Gastrocnemius medialis (tissue), 4 donors: ENCODE results near the gene FCGR3A. TPM values are rescaled to one million over a fixed set of nuclear protein-coding genes. Genes with fewer than 3 reads are reported as not detected.
"Not testable (repeated sequence)": the region's sequence is repeated elsewhere in the genome, so short reads cannot be mapped to it uniquely, and the experiment has no call there.

Source experiments
- ATAC-seq, 2 donors: fragments of 150-250 bp; one replicate each; pipeline ENCODE4 v1.9.1; 2016
- DNase-seq, 2 donors: peaks; one replicate each; pipeline ENCODE4 v3.0.0-alpha.2; 2019
- H3K27ac ChIP-seq, 4 donors: fragments of 200-600 bp; sonication (generic); 1 replicate in 1 of 4; 2 replicates in 3 of 4; pipeline ENCODE4 v1.5.1; 2016 to 2018; ENCODE audit warnings: mild to moderate bottlenecking in 2 of 4, moderate library complexity in 1 of 4
- H3K27me3 ChIP-seq, 3 donors: fragments of 200-600 bp; sonication (generic) in 2 of 3; 1 replicate in 1 of 3; 2 replicates in 2 of 3; pipeline versions ENCODE4 v1.5.1 to v1.6.0; 2016 to 2019; ENCODE audit warnings: mild to moderate bottlenecking in 1 of 3, moderate library complexity in 1 of 3
- H3K36me3 ChIP-seq, 2 donors: fragments of 200-600 bp; sonication (generic) in 1 of 2; one replicate each; pipeline ENCODE4 v1.5.1; 2017 to 2018
- H3K4me1 ChIP-seq, 2 donors: fragments of 200-600 bp; sonication (generic) in 1 of 2; one replicate each; pipeline ENCODE4 v1.5.1; 2016 to 2017; ENCODE audit warnings: mild to moderate bottlenecking in 2 of 2
- H3K4me3 ChIP-seq, 4 donors: fragments of 200-600 bp; sonication (generic) in 3 of 4; 1 replicate in 1 of 4; 2 replicates in 3 of 4; pipeline ENCODE4 v1.5.1; 2016 to 2019; ENCODE audit warnings: mild to moderate bottlenecking in 2 of 4
- H3K9me3 ChIP-seq, 3 donors: fragments of 200-600 bp; sonication (generic) in 2 of 3; 1 replicate in 1 of 3; 2 replicates in 2 of 3; pipeline ENCODE4 v1.5.1; 2016 to 2019
- POLR2A ChIP-seq, 2 donors: fragments of 450-650 bp; IDR thresholded peaks; one replicate each; pipeline ENCODE4 v1.6.1; 2017; ENCODE audit warnings: antibody characterized with exemption in 2 of 2, mild to moderate bottlenecking in 2 of 2, moderate library complexity in 2 of 2
- in situ Hi-C, 4 donors: fragments of 200-750 bp; cut with MboI; loops; one replicate each; pipeline versions ENCODE4 v1.15.0 to v1.8.0; 2017; ENCODE audit warnings: low sequenced_read_pairs in 4 of 4
- intact Hi-C: fragments of 100-400 bp; cut with DNase I; formaldehyde crosslinking; loops from one replicate; pipeline ENCODE4 v1.15.1; 2023; ENCODE audit warnings: low total_unique reads
- total RNA-seq, 4 donors: library from RNA; depleted of rRNA; stranded (reverse); fragments of >200 nt; gene quantifications; one replicate each; pipeline versions ENCODE4 v1.1.0 to v1.2.3, GENCODE V29; 2016

Gene FCGR3A
- total RNA-seq, 4 donors from 2014 or later = 1.7 to 7.7 (median 3.0) TPM

DNA sequence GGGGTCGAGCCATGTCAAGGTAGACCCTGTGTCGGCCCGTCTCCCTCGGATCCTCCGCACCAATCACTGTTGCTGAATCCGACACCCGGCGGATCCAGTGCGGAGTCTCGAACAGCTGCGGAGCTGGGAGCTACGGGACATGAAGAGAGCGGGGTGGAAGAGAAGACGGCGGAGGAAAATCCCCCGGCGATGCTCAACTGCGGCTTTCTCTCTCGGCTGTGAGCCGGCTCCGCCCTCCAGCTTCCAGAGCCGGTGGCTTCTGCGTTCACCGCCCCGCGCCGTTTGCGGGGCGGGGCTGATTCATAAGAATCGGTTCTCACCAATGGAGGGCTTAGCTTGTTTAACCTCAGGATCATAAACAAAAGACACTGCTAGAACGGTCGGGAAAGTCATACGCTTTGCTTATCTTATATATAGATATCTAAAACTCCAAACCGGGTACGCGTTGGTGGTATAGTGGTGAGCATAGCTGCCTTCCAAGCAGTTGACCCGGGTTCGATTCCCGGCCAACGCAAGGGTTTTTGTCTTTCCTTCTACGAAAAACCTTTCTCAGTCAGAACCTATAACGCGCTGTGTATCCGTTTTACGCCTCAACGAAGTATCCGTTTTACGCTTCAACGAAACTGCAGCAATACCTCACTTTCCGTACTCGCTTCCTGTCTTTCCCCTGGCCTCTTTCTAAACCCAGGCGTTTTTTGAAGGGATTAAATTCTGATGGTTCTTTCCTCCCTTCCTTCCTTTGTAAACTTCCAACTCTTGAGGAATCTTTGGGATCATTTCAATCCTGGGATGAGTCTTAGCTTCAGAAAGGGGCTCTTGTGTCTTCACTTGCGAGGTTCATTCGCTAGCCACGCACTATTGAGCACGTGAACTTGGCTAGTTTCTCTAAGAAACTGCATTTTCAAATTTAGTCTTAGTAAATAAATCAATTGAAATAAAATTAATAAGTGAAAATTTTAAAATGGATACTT lies 18.7 kb downstream of the FCGR3A start:
- DNase-seq = peak; percentile 54 to 55
- Histone ChIP-seq H3K27ac (peak overlapping the region; percentile 71 to 80 (median 76)), H3K4me3 (peak overlapping the region; percentile 64 to 84 (median 72))
- H3K27me3 ChIP-seq, in situ Hi-C loops, H3K4me1 ChIP-seq, H3K36me3 ChIP-seq, H3K9me3 ChIP-seq, intact Hi-C loops: not testable (repeated sequence)
- ATAC-seq = peak; percentile 83 to 86
- peak in 1 of 2 donors; percentile 39 for TF ChIP-seq POLR2A (IDR thresholded peaks at IDR 0.05)

DNA sequence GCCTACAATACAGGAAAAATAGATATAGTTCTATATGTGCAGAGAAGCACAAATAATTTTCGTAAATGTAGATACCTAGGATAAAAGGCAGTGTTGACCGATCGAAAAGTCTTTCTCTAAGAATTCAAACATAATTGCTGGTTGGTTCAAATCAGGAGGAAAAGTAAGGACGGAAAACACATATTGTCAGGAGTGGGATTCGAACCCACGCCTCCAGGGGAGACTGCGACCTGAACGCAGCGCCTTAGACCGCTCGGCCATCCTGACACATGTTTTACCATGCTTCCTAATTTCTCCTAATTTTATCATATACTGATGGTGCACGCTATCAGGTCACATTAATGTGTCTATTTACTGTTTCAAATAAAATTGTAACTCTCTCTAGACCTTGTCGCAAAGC lies 19.5 kb downstream of the FCGR3A start:
- H3K27ac ChIP-seq = peak overlapping the region in 3 of 4 donors; percentile 71 to 78 (median 73)
- peak; percentile 57 to 82 for ATAC-seq
- H3K27me3 ChIP-seq, intact Hi-C loops, H3K9me3 ChIP-seq, H3K36me3 ChIP-seq, DNase-seq, H3K4me1 ChIP-seq, in situ Hi-C loops: not testable (repeated sequence)
- peak overlapping the region; percentile 64 to 84 (median 72) for H3K4me3 ChIP-seq

- H3K4me1 ChIP-seq, H3K27me3 ChIP-seq, H3K36me3 ChIP-seq, ATAC-seq, intact Hi-C loops, DNase-seq, in situ Hi-C loops, H3K9me3 ChIP-seq: not testable (repeated sequence)
- peak overlapping the region in 3 of 4 donors; percentile 64 to 84 (median 71) for H3K4me3 ChIP-seq
- H3K27ac ChIP-seq = peak overlapping the region in 2 of 4 donors; percentile 1 to 71
Measured at GRCh38 chr1:161529463-161530104, 20.0 kb downstream of the FCGR3A start.

- H3K9me3 ChIP-seq, H3K27me3 ChIP-seq, H3K4me1 ChIP-seq, ATAC-seq, intact Hi-C loops, in situ Hi-C loops, H3K27ac ChIP-seq, DNase-seq, H3K36me3 ChIP-seq, H3K4me3 ChIP-seq: not testable (repeated sequence)
Measured at GRCh38 chr1:161528550-161528949, 21.1 kb downstream of the FCGR3A start.

DNA sequence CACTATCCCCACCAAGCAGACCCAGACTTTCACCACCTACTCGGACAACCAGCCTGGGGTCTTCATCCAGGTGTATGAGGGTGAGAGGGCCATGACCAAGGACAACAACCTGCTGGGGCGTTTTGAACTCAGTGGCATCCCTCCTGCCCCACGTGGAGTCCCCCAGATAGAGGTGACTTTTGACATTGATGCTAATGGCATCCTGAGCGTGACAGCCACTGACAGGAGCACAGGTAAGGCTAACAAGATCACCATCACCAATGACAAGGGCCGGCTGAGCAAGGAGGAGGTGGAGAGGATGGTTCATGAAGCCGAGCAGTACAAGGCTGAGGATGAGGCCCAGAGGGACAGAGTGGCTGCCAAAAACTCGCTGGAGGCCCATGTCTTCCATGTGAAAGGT lies 23.7 kb downstream of the FCGR3A start:
- ATAC-seq, H3K27me3 ChIP-seq, in situ Hi-C loops, H3K4me3 ChIP-seq, H3K36me3 ChIP-seq, H3K9me3 ChIP-seq, H3K4me1 ChIP-seq, intact Hi-C loops, DNase-seq, H3K27ac ChIP-seq: not testable (repeated sequence)

GRCh38 chr1:161525321-161525720 lies 24.3 kb downstream of the FCGR3A start:
- H3K27me3 ChIP-seq, intact Hi-C loops, DNase-seq, H3K4me1 ChIP-seq, ATAC-seq, H3K9me3 ChIP-seq, H3K36me3 ChIP-seq, in situ Hi-C loops, H3K27ac ChIP-seq: not testable (repeated sequence)
- peak overlapping the region in 3 of 4 donors; percentile 42 to 80 (median 64) for H3K4me3 ChIP-seq

- peak overlapping the region; percentile 42 to 80 (median 54) for H3K4me3 ChIP-seq
- intact Hi-C loops, in situ Hi-C loops, H3K9me3 ChIP-seq, DNase-seq, H3K27ac ChIP-seq, H3K27me3 ChIP-seq, H3K4me1 ChIP-seq, H3K36me3 ChIP-seq: not testable (repeated sequence)
- ATAC-seq = peak in 1 of 2 donors; percentile 32
Measured at GRCh38 chr1:161524742-161525291, 24.8 kb downstream of the FCGR3A start.

- DNase-seq (peak in 1 of 2 donors; percentile 24), ATAC-seq (peak; percentile 81 to 82)
- H3K4me1 ChIP-seq, H3K27me3 ChIP-seq, intact Hi-C loops, H3K9me3 ChIP-seq, in situ Hi-C loops, H3K36me3 ChIP-seq: not testable (repeated sequence)
- peak within 1 kb of the TSS; percentile 46 to 70 (median 58) for H3K27ac ChIP-seq
- H3K4me3 ChIP-seq = peak within 1 kb of the TSS; percentile 64 to 84 (median 75)
Measured at GRCh38 chr1:161523817-161524741, 25.5 kb downstream of the FCGR3A start, which contains the start of gene HSPA6. Gene HSPA6, plus strand, starts transcription at chr1:161524540. Its CDS starts 119 bp downstream, at chr1:161524659.

DNA sequence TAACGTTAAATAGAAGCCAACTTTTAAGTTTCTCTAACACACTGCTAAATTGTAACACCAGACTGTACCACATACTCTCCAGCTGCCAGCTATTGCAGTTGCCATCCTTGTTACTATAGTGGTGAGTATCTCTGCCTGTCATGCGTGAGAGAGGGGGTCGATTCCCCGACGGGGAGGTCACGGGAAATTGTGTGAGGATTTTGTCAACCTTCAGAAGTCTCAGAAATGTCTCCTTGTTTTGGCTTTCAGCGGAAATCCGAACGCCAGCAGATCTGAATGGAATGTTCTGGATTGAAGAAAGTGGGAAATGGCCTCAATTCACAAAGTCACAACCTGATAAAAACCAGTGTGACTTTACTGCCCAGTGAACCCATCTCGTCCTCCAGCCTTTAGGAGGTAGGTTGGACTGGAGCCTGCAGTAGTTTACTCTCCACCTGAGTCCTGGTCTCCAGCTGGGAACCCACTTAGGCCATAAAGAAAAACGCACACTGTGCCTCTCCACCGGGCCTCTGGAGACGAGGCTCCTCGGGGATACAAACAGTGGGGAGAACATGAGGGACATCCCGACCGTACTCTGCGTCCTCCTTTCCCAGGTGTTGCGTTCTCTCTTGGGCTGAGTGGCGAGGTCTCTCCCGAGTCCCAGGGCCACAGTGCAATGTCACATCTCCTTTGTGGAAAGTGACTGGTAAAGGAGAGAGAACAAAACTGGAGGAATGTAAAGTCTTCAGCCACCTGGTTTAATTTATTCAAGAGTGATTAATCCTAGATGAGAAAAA lies 26.4 kb downstream of the FCGR3A start:
- in situ Hi-C loops, H3K27ac ChIP-seq, H3K36me3 ChIP-seq, H3K9me3 ChIP-seq, H3K27me3 ChIP-seq, H3K4me1 ChIP-seq, intact Hi-C loops, DNase-seq: not testable (repeated sequence)
- peak in 1 of 2 donors; percentile 6 for ATAC-seq
- H3K4me3 ChIP-seq = peak overlapping the region in 2 of 4 donors; percentile 64 to 84

DNA sequence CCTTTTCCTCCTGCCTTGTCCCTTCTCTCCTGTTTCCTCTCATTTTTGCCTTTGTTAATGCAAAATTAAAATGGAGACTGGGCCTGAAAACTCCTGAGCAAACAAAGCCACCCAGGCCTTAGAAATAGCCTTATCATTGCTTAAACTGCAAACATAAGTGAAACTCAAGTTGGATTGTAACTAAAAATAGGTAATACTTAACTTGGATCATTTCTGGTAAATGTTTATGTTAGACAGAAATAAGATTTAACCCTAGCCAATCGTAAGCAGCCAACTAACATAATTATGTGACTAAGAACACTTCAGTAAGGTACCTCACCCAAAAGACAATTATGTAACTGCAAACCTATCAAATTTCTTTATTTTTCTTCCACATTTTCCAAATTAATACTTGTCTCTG lies 35.7 kb downstream of the FCGR3A start:
- intact Hi-C loops, in situ Hi-C loops, H3K27ac ChIP-seq, H3K27me3 ChIP-seq, H3K9me3 ChIP-seq, ATAC-seq, H3K4me1 ChIP-seq, DNase-seq, H3K4me3 ChIP-seq, H3K36me3 ChIP-seq: not testable (repeated sequence)
